PFSK-1 (cell line): ENCODE data around the gene NSMCE1.

Experiments
- POLR2AphosphoS5 ChIP-seq: IDR thresholded peaks from 2 replicates; pipeline ENCODE4 v1.6.1; 2012; ENCODE audit warnings: low read depth, mild to moderate bottlenecking, control low read depth, low read length, moderate library complexity
- TAF1 ChIP-seq: IDR thresholded peaks from 2 replicates; pipeline ENCODE4 v1.6.1; 2012; ENCODE audit warnings: low read length, control low read depth, borderline replicate concordance; ENCODE audit not compliant: insufficient read depth

DNA sequence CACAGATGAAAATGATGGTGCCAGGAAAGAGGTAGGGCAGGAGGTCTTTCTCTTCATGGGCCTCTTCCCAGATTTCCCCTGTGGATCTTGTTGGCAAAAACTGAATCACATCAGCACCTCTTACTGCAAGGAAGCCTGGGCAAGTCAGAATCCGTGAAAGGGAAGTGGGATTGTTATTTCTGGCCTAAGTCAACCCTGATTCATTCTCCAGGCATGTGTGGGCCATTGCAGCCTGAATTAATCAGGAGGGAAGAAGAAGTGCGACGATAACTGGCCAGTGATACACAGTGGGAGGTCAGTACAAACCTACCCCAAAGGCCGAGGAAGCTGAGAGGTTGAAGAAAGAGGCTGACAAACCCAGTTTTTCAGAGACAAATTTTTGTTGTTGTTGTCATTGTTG, 17.9 kb upstream of the NSMCE1 start:
- TF ChIP-seq TAF1 = no peak
- TF ChIP-seq POLR2AphosphoS5 = no peak
